ENCODE results near the gene PPP2R5A. TPM values are rescaled to one million over a fixed set of nuclear protein-coding genes. Genes with fewer than 3 reads are reported as not detected.

PPP2R5A gene
- total and polyA plus RNA-seq, 2 of the 13 experiments (the other 11 are each of a cell fraction or from before 2014, with no cell fraction given): 22.0 to 31.4 TPM

GRCh38 chr1:212284744-212285684 is at the start of gene PPP2R5A (continued):
- TF ChIP-seq ZNF354B (CRISPR knock-in tag; IDR thresholded peaks at IDR 0.05): no peak
- peak; percentile 5; the same call in 1 of the 2 replicates for TF ChIP-seq MTA1 (CRISPR knock-in tag; IDR thresholded peaks at IDR 0.05; ENCODE audit: borderline replicate concordance)
- TF ChIP-seq ZC3H13 (CRISPR knock-in tag; IDR thresholded peaks at IDR 0.05): no peak; the same call in 1 of the 2 replicates
- TF ChIP-seq KLF12 (CRISPR knock-in tag; IDR thresholded peaks at IDR 0.05; ENCODE audit: borderline replicate concordance): peak; percentile 26; the same call in 1 of the 2 replicates
- TF ChIP-seq RFXAP (CRISPR knock-in tag; IDR thresholded peaks at IDR 0.05; ENCODE audit: borderline replicate concordance): peak; percentile 88
- peak; percentile 76; the same call in 1 of the 2 replicates for TF ChIP-seq KDM5A (IDR thresholded peaks at IDR 0.05; ENCODE audit: borderline replicate concordance, low read length)
- 0 out of 2 replicates have a peak, but pooled peaks have one; percentile 8 for TF ChIP-seq ETV5 (CRISPR knock-in tag; IDR thresholded peaks at IDR 0.05; ENCODE audit: borderline replicate concordance)
- TF ChIP-seq CBFB (CRISPR knock-in tag; IDR thresholded peaks at IDR 0.05): peak; percentile 89; the same call in 1 of the 2 replicates
- TF ChIP-seq ARID2 (CRISPR knock-in tag; IDR thresholded peaks at IDR 0.05; ENCODE audit: borderline replicate concordance): no peak; the same call in 1 of the 2 replicates
- TF ChIP-seq REXO4 (CRISPR knock-in tag; IDR thresholded peaks at IDR 0.05; ENCODE audit: borderline replicate concordance): no peak
- peak; percentile 90; the same call in 1 of the 2 replicates for TF ChIP-seq NAIF1 (CRISPR knock-in tag; IDR thresholded peaks at IDR 0.05; ENCODE audit: borderline replicate concordance)
- no peak for TF ChIP-seq ZNF407 (CRISPR knock-in tag; IDR thresholded peaks at IDR 0.05; ENCODE audit: not compliant biosample characterization)
- TF ChIP-seq CENPX (CRISPR knock-in tag; IDR thresholded peaks at IDR 0.05): no peak
- TF ChIP-seq U2AF2 (IDR thresholded peaks at IDR 0.05; ENCODE audit: low read depth, low read length): no peak
- no peak for TF ChIP-seq ZNF570 (CRISPR knock-in tag; IDR thresholded peaks at IDR 0.05; ENCODE audit: borderline replicate concordance)
- no peak for TF ChIP-seq SRSF1 (optimal IDR thresholded peaks at IDR 0.05; ENCODE audit: low read depth, low read length)
- TF ChIP-seq SNAPC2 (CRISPR knock-in tag; IDR thresholded peaks at IDR 0.05): peak; percentile 35; the same call in 1 of the 2 replicates
- TF ChIP-seq ZNF468 (CRISPR knock-in tag; IDR thresholded peaks at IDR 0.05): no peak
- no peak for TF ChIP-seq HHEX (CRISPR knock-in tag; IDR thresholded peaks at IDR 0.05)
- peak; percentile 75; the same call in 1 of the 2 replicates for TF ChIP-seq ZSCAN9 (CRISPR knock-in tag; IDR thresholded peaks at IDR 0.05; ENCODE audit: borderline replicate concordance)
- no peak for TF ChIP-seq SMAD9 (CRISPR knock-in tag; IDR thresholded peaks at IDR 0.05)
- TF ChIP-seq ZNF446 (CRISPR knock-in tag; IDR thresholded peaks at IDR 0.05): no peak

Data from HepG2 (cell line).